Neuronal stem cell (in vitro differentiated cells): ENCODE measurements around the gene ZNF544.
"Not testable (repeated sequence)": the region's sequence is repeated elsewhere in the genome, so short reads cannot be mapped to it uniquely, and the experiment has no call there.

Experiments
- DNase-seq: peaks from one replicate; pipeline ENCODE4 v3.0.0-alpha.2; 2013; ENCODE audit warnings: low spot score
- H2AFZ ChIP-seq: one replicate; pipeline ENCODE4 v1.6.1; 2013; ENCODE audit warnings: mild to moderate bottlenecking, low read length, inconsistent platforms
- H2AK5ac ChIP-seq: 2 replicates; pipeline ENCODE4 v1.6.1; 2013; ENCODE audit warnings: low read depth, mild to moderate bottlenecking, inconsistent platforms, low read length, moderate library complexity, mixed read lengths
- H2BK120ac ChIP-seq: 2 replicates; pipeline ENCODE4 v1.6.1; 2013; ENCODE audit warnings: low read depth, mild to moderate bottlenecking, inconsistent platforms, low read length, moderate library complexity, mixed read lengths
- H2BK12ac ChIP-seq: one replicate; pipeline ENCODE4 v1.6.1; 2013; ENCODE audit warnings: low read length, inconsistent platforms
- H2BK15ac ChIP-seq: 2 replicates; pipeline ENCODE4 v1.6.1; 2013; ENCODE audit warnings: mild to moderate bottlenecking, low read length, inconsistent platforms, mixed read lengths
- H2BK5ac ChIP-seq: one replicate; pipeline ENCODE4 v1.6.1; 2013; ENCODE audit warnings: inconsistent platforms, mild to moderate bottlenecking, low read length, moderate library complexity
- H3K14ac ChIP-seq: one replicate; pipeline ENCODE4 v1.6.1; 2013; ENCODE audit warnings: low read length, inconsistent platforms
- H3K18ac ChIP-seq: 2 replicates; pipeline ENCODE4 v1.6.1; 2013; ENCODE audit warnings: low read length, inconsistent platforms
- H3K23ac ChIP-seq: 2 replicates; pipeline ENCODE4 v1.6.1; 2013; ENCODE audit warnings: low read depth, mild to moderate bottlenecking, mixed read lengths, low read length, inconsistent platforms; ENCODE audit not compliant: poor library complexity
- H3K27ac ChIP-seq: replicated peaks from 3 replicates; pipeline ENCODE4 v1.5.1; 2013; ENCODE audit warnings: low read length, inconsistent platforms
- H3K27me3 ChIP-seq, 3 experiments: 2 replicates each; pipeline ENCODE4 v1.6.1; 2013; ENCODE audit warnings: low read length in 3 of 3, mild to moderate bottlenecking in 2 of 3, inconsistent platforms in 1 of 3, low read depth in 1 of 3, mixed read lengths in 1 of 3, moderate library complexity in 1 of 3; ENCODE audit not compliant: control insufficient read depth in 3 of 3, insufficient read depth in 3 of 3
- H3K36me3 ChIP-seq, 2 donors: replicated peaks in 1 of 2; 2 replicates each; pipeline ENCODE4 v1.6.1; 2013; ENCODE audit warnings: low read length in 2 of 2; ENCODE audit not compliant: control insufficient read depth in 2 of 2, insufficient read depth in 2 of 2
- H3K4ac ChIP-seq: 2 replicates; pipeline ENCODE4 v1.6.1; 2013; ENCODE audit warnings: inconsistent platforms, mild to moderate bottlenecking, low read length, moderate library complexity
- H3K4me1 ChIP-seq, 2 donors: 1 replicate in 1 of 2; 2 replicates in 1 of 2; pipeline ENCODE4 v1.6.1; 2013; ENCODE audit warnings: low read length in 2 of 2, low read depth in 1 of 2; ENCODE audit not compliant: control insufficient read depth in 2 of 2, insufficient read depth in 1 of 2
- H3K4me2 ChIP-seq: one replicate; pipeline ENCODE4 v1.6.1; 2013; ENCODE audit warnings: mild to moderate bottlenecking, low read length, inconsistent platforms; ENCODE audit not compliant: insufficient read depth, poor library complexity, severe bottlenecking
- H3K4me3 ChIP-seq, 2 donors: 2 replicates each; pipeline ENCODE4 v1.5.1; 2013; ENCODE audit warnings: low read length in 2 of 2, mild to moderate bottlenecking in 2 of 2, inconsistent platforms in 1 of 2, moderate library complexity in 1 of 2
- H3K79me1 ChIP-seq: one replicate; pipeline ENCODE4 v1.6.1; 2013; ENCODE audit warnings: low read depth, mild to moderate bottlenecking, inconsistent platforms, low read length, moderate library complexity
- H3K9ac ChIP-seq: one replicate; pipeline ENCODE4 v1.6.1; 2013; ENCODE audit warnings: mild to moderate bottlenecking, low read depth, low read length, inconsistent platforms; ENCODE audit not compliant: poor library complexity
- H3K9me3 ChIP-seq, 2 donors: replicated peaks in 1 of 2; 2 replicates each; pipeline versions ENCODE3 to v1.6.1; 2013; ENCODE audit warnings: low read length in 2 of 2, mild to moderate bottlenecking in 2 of 2, inconsistent platforms in 1 of 2, low read depth in 1 of 2, mixed read lengths in 1 of 2, moderate library complexity in 1 of 2; ENCODE audit not compliant: control insufficient read depth in 2 of 2, insufficient read depth in 1 of 2
- H4K8ac ChIP-seq: one replicate; pipeline ENCODE4 v1.6.1; 2013; ENCODE audit warnings: low read depth, mild to moderate bottlenecking, inconsistent platforms, low read length, moderate library complexity
- H4K91ac ChIP-seq: one replicate; pipeline ENCODE4 v1.6.1; 2013; ENCODE audit warnings: low read length, low read depth, mild to moderate bottlenecking, inconsistent platforms; ENCODE audit not compliant: poor library complexity
- WGBS, 2 donors: extraction: QIAGEN DNeasy Blood & Tissue Kit; methylation state at CpG; one replicate each; pipeline ENCODE4 v1.1.7; 2013; ENCODE audit warnings: missing lambda C conversion rate in 2 of 2, mixed read lengths in 1 of 2; ENCODE audit not compliant: insufficient read length in 2 of 2, insufficient replicate concordance in 1 of 2; ENCODE audit errors: extremely low coverage in 2 of 2; 5-methylcytosine and 5-hydroxymethylcytosine counted together

ZNF544 gene

GRCh38 chr19:58248886-58249285 lies 20.2 kb downstream of the ZNF544 start:
- no CpG with 5 or more reads among the region's 3 CpGs for WGBS, 2 donors
- peaks cover 67 to 96% of the 10 kb centered on the region in 2 donors for H3K36me3 ChIP-seq

DNA sequence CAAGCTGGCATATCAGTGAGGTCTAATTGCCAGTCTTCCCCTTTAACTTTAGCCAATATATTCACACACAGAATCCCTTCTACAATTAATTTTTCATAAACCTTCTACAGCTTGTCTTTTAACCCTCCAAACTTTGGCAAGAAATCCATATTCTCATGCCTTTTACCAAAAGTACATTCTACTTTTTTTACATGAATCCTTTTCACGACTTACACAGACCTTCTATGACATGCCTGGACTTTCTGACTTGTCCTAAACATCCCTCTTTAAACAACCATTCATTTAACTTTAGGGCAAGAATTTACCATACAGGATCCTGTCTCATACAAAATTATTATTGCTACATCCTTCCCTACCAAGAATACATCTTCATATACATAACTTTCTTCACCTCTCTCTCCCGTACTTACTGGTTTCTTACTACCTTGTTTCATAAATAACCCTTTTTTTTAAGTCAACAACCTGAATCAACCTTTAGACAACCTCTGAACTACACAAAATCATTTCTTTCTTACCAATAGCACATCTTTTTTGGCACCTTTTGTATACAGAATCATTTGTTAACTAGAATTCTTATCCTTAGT lies 23.5 kb downstream of the ZNF544 start:
- 100% methylated on average over 1 of the region's 2 CpGs for WGBS, 2 donors
- peaks cover 62 to 93% of the 10 kb centered on the region in 2 donors for H3K36me3 ChIP-seq

More at GRCh38 chr19:58248886-58249285, 20.2 kb downstream of the ZNF544 start:
- Histone ChIP-seq H3K23ac (no peak overlapping the region), H3K9me3 (peaks cover 61 to 96% of the 10 kb centered on the region in 2 donors), H2AK5ac (no peak overlapping the region), H2BK15ac (no peak overlapping the region), H3K4me2 (no peak overlapping the region), H3K27ac (no peak overlapping the region), H3K4ac (no peak overlapping the region), H2BK120ac (no peak overlapping the region), H3K27me3 (no peaks in the 10 kb centered on the region), H2BK5ac (no peak overlapping the region), H4K91ac (no peak overlapping the region), H3K18ac (no peak overlapping the region), H3K14ac (no peak overlapping the region), H4K8ac (no peak overlapping the region), H3K79me1 (peaks cover 4% of the 10 kb centered on the region), H3K9ac (no peak overlapping the region), H2BK12ac (no peak overlapping the region), H2AFZ (no peak overlapping the region), H3K4me1 (no peaks in the 10 kb centered on the region), H3K4me3 (no peak overlapping the region)
- no peak for DNase-seq

GRCh38 chr19:58258259-58258658 lies 29.5 kb downstream of the ZNF544 start:
- H2AK5ac ChIP-seq, H3K18ac ChIP-seq, H3K4ac ChIP-seq, H3K79me1 ChIP-seq, H3K4me2 ChIP-seq, H3K27me3 ChIP-seq, H3K9ac ChIP-seq, H2BK15ac ChIP-seq, H3K14ac ChIP-seq, H3K4me1 ChIP-seq, H3K23ac ChIP-seq, H3K27ac ChIP-seq, H2BK120ac ChIP-seq, H2BK12ac ChIP-seq, DNase-seq, H2AFZ ChIP-seq, H4K91ac ChIP-seq, H2BK5ac ChIP-seq, H4K8ac ChIP-seq: not testable (repeated sequence)
- WGBS, 2 donors: no CpG with 5 or more reads among the region's 4 CpGs
- H3K4me3 ChIP-seq: peak overlapping the region in 1 of 2 donors; percentile 17
- peaks cover 77 to 98% of the 10 kb centered on the region in 2 donors for H3K9me3 ChIP-seq
- peaks cover 77 to 96% of the 10 kb centered on the region in 2 donors for H3K36me3 ChIP-seq

More for the DNA sequence above, 23.5 kb downstream of the ZNF544 start:
- Histone ChIP-seq H2AK5ac (no peak overlapping the region), H3K79me1 (no peaks in the 10 kb centered on the region), H3K4me2 (no peak overlapping the region), H3K27ac (no peak overlapping the region), H3K4ac (no peak overlapping the region), H2BK12ac (no peak overlapping the region), H3K9me3 (peaks cover 56 to 96% of the 10 kb centered on the region in 2 donors), H2AFZ (no peak overlapping the region), H3K14ac (no peak overlapping the region), H2BK15ac (no peak overlapping the region), H3K23ac (no peak overlapping the region), H2BK120ac (no peak overlapping the region), H3K4me3 (no peak overlapping the region), H3K27me3 (peaks cover 0 to 3% (median 0%) of the 10 kb centered on the region in 3 experiments), H4K91ac (no peak overlapping the region), H3K18ac (no peak overlapping the region), H2BK5ac (no peak overlapping the region), H3K4me1 (no peaks in the 10 kb centered on the region), H3K9ac (no peak overlapping the region), H4K8ac (no peak overlapping the region)
- DNase-seq: no peak

DNA sequence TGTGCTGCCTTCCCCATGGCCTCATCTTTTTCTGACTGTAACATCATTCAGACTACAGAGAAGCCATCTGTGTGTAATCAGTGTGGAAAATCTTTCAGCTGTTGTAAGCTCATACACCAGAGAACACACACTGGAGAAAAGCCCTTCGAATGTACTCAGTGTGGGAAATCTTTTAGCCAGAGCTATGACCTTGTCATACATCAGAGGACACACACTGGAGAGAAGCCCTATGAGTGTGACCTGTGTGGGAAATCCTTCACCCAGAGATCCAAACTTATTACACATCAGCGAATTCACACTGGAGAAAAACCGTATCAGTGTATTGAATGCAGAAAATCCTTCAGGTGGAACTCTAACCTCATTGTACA lies 32.9 kb downstream of the ZNF544 start:
- H3K27me3 ChIP-seq: no peaks in the 10 kb centered on the region
- no peak overlapping the region for H3K18ac ChIP-seq
- H3K36me3 ChIP-seq: peaks cover 66 to 95% of the 10 kb centered on the region in 2 donors
- H2AFZ ChIP-seq: no peak overlapping the region
- H3K9me3 ChIP-seq: peaks cover 77 to 100% of the 10 kb centered on the region in 2 donors
- no peaks in the 10 kb centered on the region for H3K79me1 ChIP-seq
- no peak overlapping the region for H4K8ac ChIP-seq
- H3K23ac ChIP-seq: no peak overlapping the region
- no peak overlapping the region for H2BK120ac ChIP-seq
- H3K4me1 ChIP-seq: no peaks in the 10 kb centered on the region
- WGBS, 2 donors: no CpG with 5 or more reads among the region's 3 CpGs
- no peak overlapping the region for H4K91ac ChIP-seq
- H3K4ac ChIP-seq: no peak overlapping the region
- DNase-seq: no peak
- H2BK12ac ChIP-seq: no peak overlapping the region
- H3K4me2 ChIP-seq: no peak overlapping the region
- H3K9ac ChIP-seq: no peak overlapping the region
- H2BK5ac ChIP-seq: no peak overlapping the region
- H3K4me3 ChIP-seq: no peak overlapping the region
- no peak overlapping the region for H3K27ac ChIP-seq
- H3K14ac ChIP-seq: no peak overlapping the region
- no peak overlapping the region for H2AK5ac ChIP-seq
- no peak overlapping the region for H2BK15ac ChIP-seq
